Kidney (tissue), 14 donors: Measurements from ENCODE around the gene GFRA4. TPM values are rescaled to one million over a fixed set of nuclear protein-coding genes. Genes with fewer than 3 reads are reported as not detected.

ENCODE experiments used
- DNase-seq, 5 donors: peaks; one replicate each; pipeline ENCODE4 v3.0.0-alpha.2; 2013 to 2020
- FAIRE-seq: peaks from 2 replicates; lab custom pipeline; 2012; peaks lifted over from hg19 to GRCh38; lab: Jason Lieb, UNC
- H3K27ac ChIP-seq, 2 donors: one replicate each; pipeline ENCODE4 v1.7.0; 2013; ENCODE audit warnings: low read depth in 2 of 2, low read length in 2 of 2, inconsistent platforms in 1 of 2
- H3K27me3 ChIP-seq: one replicate; pipeline ENCODE4 v1.7.1; 2013; ENCODE audit warnings: low read length, inconsistent platforms; ENCODE audit not compliant: control insufficient read depth, insufficient read depth
- H3K36me3 ChIP-seq, 3 donors: one replicate each; pipeline versions ENCODE4 v1.7.0 to v1.7.1; 2013; ENCODE audit warnings: low read length in 3 of 3, control low read depth in 1 of 3, inconsistent platforms in 1 of 3; ENCODE audit not compliant: insufficient read depth in 3 of 3, control insufficient read depth in 2 of 3
- H3K4me1 ChIP-seq, 3 donors: one replicate each; pipeline versions ENCODE4 v1.7.0 to v1.7.1; 2013; ENCODE audit warnings: low read length in 3 of 3, inconsistent platforms in 1 of 3, low read depth in 1 of 3; ENCODE audit not compliant: control insufficient read depth in 2 of 3, insufficient read depth in 2 of 3
- H3K4me3 ChIP-seq, 3 donors: one replicate each; pipeline versions ENCODE4 v1.7.0 to v1.8.1; 2013; ENCODE audit warnings: low read length in 3 of 3, control low read depth in 1 of 3, inconsistent platforms in 1 of 3
- H3K9ac ChIP-seq, 3 donors: one replicate each; pipeline versions ENCODE4 v1.7.0 to v1.7.1; 2013; ENCODE audit warnings: low read length in 3 of 3, control low read depth in 1 of 3, inconsistent platforms in 1 of 3
- H3K9me3 ChIP-seq, 3 donors: one replicate each; pipeline versions ENCODE4 v1.7.0 to v1.7.1; 2013; ENCODE audit warnings: low read length in 3 of 3, control low read depth in 1 of 3, inconsistent platforms in 1 of 3; ENCODE audit not compliant: control insufficient read depth in 2 of 3, insufficient read depth in 1 of 3
- CTCF ChIP-seq: IDR thresholded peaks from 3 replicates; pipeline ENCODE4 v1.5.1; 2012; ENCODE audit warnings: mild to moderate bottlenecking, moderate library complexity, borderline replicate concordance; ENCODE audit not compliant: insufficient read depth; ENCODE audit errors: extremely low read depth
- intact Hi-C: fragments of 100-400 bp; cut with DNase I; formaldehyde crosslinking; loops from one replicate; pipeline ENCODE4 v1.11.1; 2022
- polyA plus RNA-seq: library from polyadenylated mRNA; stranded (reverse); fragments of 350-450 nt; fragmentation: Illumina TruSeq; extraction: RNeasy Lipid Tissue Mini Kit (QIAGEN cat#74804); gene quantifications from one replicate; pipeline ENCODE4 v1.2.3, GENCODE V29; 2014; ENCODE audit warnings: low read depth, low replicate concordance; ENCODE audit not compliant: insufficient read depth
- total RNA-seq: library from RNA; stranded (reverse); fragmentation: NEBNext Ultra II Directional; extraction: Animal tissue kit (Norgen Biotek cat#: 25700); gene quantifications from one replicate; pipeline ENCODE4 v1.2.1, GENCODE V29; 2021
- donor health status: control.
- donor health status: control.
- donor health status: control.
- donor health status: control.
- donor health status: control.
- donor health status: DM: yes; HTN: yes; CAD: no.
- donor health status: Normal renal cell carcinoma (clear cell type).

GFRA4 gene
- total and polyA plus RNA-seq, 2 donors from 2014 or later: 0.56 TPM; not detected in 1

GRCh38 chr20:3699037-3699436 is 35.8 kb upstream of the GFRA4 start:
- Histone ChIP-seq H3K27ac (no peak overlapping the region), H3K4me3 (no peak overlapping the region), H3K36me3 (no peaks in the 10 kb centered on the region), H3K9ac (no peak overlapping the region), H3K27me3 (no peaks in the 10 kb centered on the region), H3K9me3 (no peaks in the 10 kb centered on the region), H3K4me1 (no peaks in the 10 kb centered on the region)
- DNase-seq: peak in 1 of 5 donors; percentile 64
- intact Hi-C loops: no loop called here
- FAIRE-seq: no peak
- TF ChIP-seq CTCF: no peak

- no peak for TF ChIP-seq CTCF
- H3K9ac ChIP-seq: no peak overlapping the region
- H3K27me3 ChIP-seq: no peaks in the 10 kb centered on the region
- no peak overlapping the region for H3K4me3 ChIP-seq
- peak in 2 of 5 donors; percentile 33 to 41 for DNase-seq
- no peak overlapping the region for H3K27ac ChIP-seq
- H3K9me3 ChIP-seq: no peaks in the 10 kb centered on the region
- intact Hi-C loops: no loop called here
- no peak for FAIRE-seq
- H3K36me3 ChIP-seq: no peaks in the 10 kb centered on the region
- no peaks in the 10 kb centered on the region for H3K4me1 ChIP-seq
These were observed 35.4 kb upstream of the GFRA4 start for GRCh38 chr20:3698591-3699001.

GRCh38 chr20:3697588-3698305 is 34.5 kb upstream of the GFRA4 start:
- intact Hi-C loops: no loop called here
- Histone ChIP-seq H3K36me3 (no peaks in the 10 kb centered on the region), H3K9me3 (no peaks in the 10 kb centered on the region), H3K4me3 (no peak overlapping the region), H3K9ac (no peak overlapping the region), H3K27ac (no peak overlapping the region), H3K27me3 (no peaks in the 10 kb centered on the region), H3K4me1 (no peaks in the 10 kb centered on the region)
- no peak for TF ChIP-seq CTCF
- DNase-seq (peak in 2 of 5 donors; percentile 35 to 47), FAIRE-seq (no peak)
